Body of pancreas (tissue), 4 donors: ENCODE data around the gene MBP.

Experiments
- CTCF ChIP-seq, 7 experiments: fragments of 450-650 bp in 4 of 7; fragments of 200-600 bp in 3 of 7; sonication (generic) in 3 of 7; IDR thresholded peaks; one replicate each; pipeline ENCODE4 v1.5.1; 2016 to 2019; ENCODE audit warnings: antibody characterized with exemption in 7 of 7
- POLR2A ChIP-seq, 3 donors: fragments of 450-650 bp; IDR thresholded peaks; one replicate each; pipeline ENCODE4 v1.6.1; 2016; ENCODE audit warnings: antibody characterized with exemption in 3 of 3, mild to moderate bottlenecking in 2 of 3

- TF ChIP-seq CTCF (IDR thresholded peaks at IDR 0.05) (no peak), POLR2A (IDR thresholded peaks at IDR 0.05) (no peak)
These were observed 46.5 kb downstream of the MBP start for GRCh38 chr18:77086034-77086433.
